AG09319 (cell line): ENCODE data around the gene CCDC3.
"Not testable (repeated sequence)": the region's sequence is repeated elsewhere in the genome, so short reads cannot be mapped to it uniquely, and the experiment has no call there.

Experiments used
- DNase-seq: peaks from one replicate; pipeline ENCODE4 v3.0.0-alpha.2; 2010; ENCODE audit warnings: low read depth; ENCODE audit errors: extremely low read depth
- CTCF ChIP-seq: IDR thresholded peaks from 2 replicates; pipeline ENCODE4 v1.5.1; 2011; ENCODE audit warnings: low read depth, mild to moderate bottlenecking, inconsistent platforms, low read length, moderate library complexity

The CCDC3 gene

GRCh38 chr10:13000431-13000830 lies 1.1 kb downstream of the CCDC3 start:
- TF ChIP-seq CTCF, result no peak
- DNase-seq, result no peak

- no peak for TF ChIP-seq CTCF
- DNase-seq, result no peak
Observed at GRCh38 chr10:12999849-13000248, 1.7 kb downstream of the CCDC3 start.

GRCh38 chr10:12995425-12995861 lies 6.1 kb downstream of the CCDC3 start:
- no peak for TF ChIP-seq CTCF
- no peak for DNase-seq

DNA sequence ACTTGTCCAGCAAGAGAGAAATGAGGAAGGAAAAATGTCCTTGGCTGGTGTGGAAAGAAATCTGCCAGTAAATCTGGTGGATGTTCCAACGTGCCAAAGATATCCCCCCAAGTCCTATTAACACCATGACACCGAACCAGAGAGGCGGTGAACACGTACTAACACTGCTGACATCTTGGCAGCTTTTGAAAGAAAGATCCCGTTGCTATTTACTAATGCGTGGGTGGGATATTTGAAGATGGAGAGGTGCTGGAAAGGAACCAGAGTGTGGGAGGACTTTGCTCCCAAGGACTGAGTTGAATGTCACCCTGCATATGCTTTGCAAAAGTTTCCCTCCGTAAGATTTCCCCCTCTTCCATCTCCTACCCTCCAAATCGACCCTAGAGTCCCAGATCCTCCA lies 7.9 kb downstream of the CCDC3 start:
- TF ChIP-seq CTCF, result no peak
- no peak for DNase-seq

DNA sequence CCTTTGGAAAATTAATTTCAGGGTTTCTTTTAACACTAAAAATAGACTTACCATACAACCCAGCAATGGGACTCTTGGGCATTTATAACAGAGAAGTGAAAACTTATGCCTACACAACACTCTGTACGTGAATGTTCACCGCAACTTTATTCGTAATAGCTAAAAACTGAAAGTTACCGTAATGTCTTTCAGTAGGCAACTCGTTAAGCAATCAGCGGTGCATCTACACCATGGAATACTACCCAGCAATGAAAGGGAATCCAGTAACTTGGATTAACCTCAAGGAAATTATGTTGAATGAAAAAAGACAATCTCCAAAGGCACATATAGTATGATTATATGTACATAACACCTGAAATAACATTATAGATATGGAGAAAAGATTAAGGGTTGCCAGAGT lies 16.2 kb downstream of the CCDC3 start:
- no peak for TF ChIP-seq CTCF
- no peak for DNase-seq

- DNase-seq, result no peak
- TF ChIP-seq CTCF, result no peak
Observed at GRCh38 chr10:12984165-12984747, 17.3 kb downstream of the CCDC3 start.

DNA sequence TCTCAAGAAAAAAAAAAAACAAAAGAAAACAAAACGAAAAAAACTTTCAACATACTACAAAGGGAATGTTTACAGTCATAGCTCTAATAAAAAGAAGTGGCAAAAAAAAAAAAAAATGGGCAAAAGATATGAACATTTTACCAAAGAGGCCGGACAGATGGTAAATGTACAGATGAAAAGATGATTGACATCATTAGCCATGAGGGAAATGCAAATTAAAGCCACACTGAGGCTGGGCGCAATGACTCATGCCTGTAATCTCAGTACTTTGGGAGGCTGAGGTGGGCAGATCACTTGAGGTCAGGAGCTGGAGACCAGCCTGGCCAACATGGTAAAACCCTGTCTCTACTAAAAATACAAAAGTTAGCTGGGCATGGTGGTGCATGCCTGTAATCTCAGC lies 17.9 kb downstream of the CCDC3 start:
- DNase-seq, result not testable (repeated sequence)

DNA sequence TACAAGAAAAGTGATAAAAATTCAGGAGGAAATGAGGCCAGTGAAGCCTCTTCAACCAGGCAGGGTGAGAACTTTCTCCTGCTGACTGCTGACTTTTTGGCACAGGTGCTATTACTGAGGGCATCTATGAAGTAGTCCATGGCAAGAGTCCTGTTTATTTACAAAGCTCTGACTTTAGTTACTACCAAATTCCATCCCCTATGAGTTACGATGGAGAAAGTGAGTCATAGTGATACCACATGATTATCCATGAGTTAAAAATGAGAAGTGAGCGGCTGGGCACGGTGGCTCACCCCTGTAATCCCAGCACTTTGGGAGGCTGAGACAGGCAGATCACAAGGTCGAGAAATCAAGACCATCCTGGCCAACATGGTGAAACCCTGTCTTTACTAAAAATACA lies 19.9 kb downstream of the CCDC3 start:
- DNase-seq, result no peak
- TF ChIP-seq CTCF, result no peak
